ENCODE data around the gene ARHGAP24. TPM values are rescaled to one million over a fixed set of nuclear protein-coding genes. Genes with fewer than 3 reads are reported as not detected.
"Not testable (repeated sequence)": the region's sequence is repeated elsewhere in the genome, so short reads cannot be mapped to it uniquely, and the experiment has no call there.

ARHGAP24 gene
- total and polyA plus RNA-seq, 2 of the 13 experiments (the other 11 are each of a cell fraction or from before 2014, with no cell fraction given) = 0.07 to 0.55 TPM

- no peaks in the 10 kb centered on the region for H3K9me3 ChIP-seq (ENCODE audit: low read length)
- ChIA-PET POLR2A (no interaction called here), CTCF (ENCODE audit: low intra/inter-chr PET ratio, low total read pairs) (no interaction called here)
- H3K9ac ChIP-seq (ENCODE audit: insufficient read depth, low read depth, low read length) = no peak overlapping the region
- intact Hi-C loops (cut with micrococcal nuclease; ENCODE audit: unreplicated experiment) = no loop called here
- no peaks in the 10 kb centered on the region for H3K36me3 ChIP-seq (replicated peaks in 1 of 2; ENCODE audit: control insufficient read depth in 1 of 2, insufficient read depth in 2 of 2, low read length in 2 of 2)
- H3K4me3 ChIP-seq (replicated peaks in 1 of 3; ENCODE audit: insufficient read depth in 1 of 3, low read depth in 2 of 3, low read length in 3 of 3) = no peak overlapping the region
- H3K4me1 ChIP-seq (ENCODE audit: insufficient read depth, low read length) = no peaks in the 10 kb centered on the region
- H3K27ac ChIP-seq (ENCODE audit: extremely low read length, insufficient read depth, low read length) = no peak overlapping the region
- H4K20me1 ChIP-seq (ENCODE audit: insufficient read depth, low read length) = no peaks in the 10 kb centered on the region
- no peak for FAIRE-seq
- no peaks in the 10 kb centered on the region for H3K79me2 ChIP-seq (ENCODE audit: insufficient read depth, low read length)
- no TSS peak for BruUV-seq (replicated peaks)
- no peak overlapping the region for H3K4me2 ChIP-seq (ENCODE audit: low read depth, low read length)
- no peak for DNase-seq (ENCODE audit: low spot score)
- ATAC-seq = no peak
- H2AFZ ChIP-seq (ENCODE audit: low read length) = no peak overlapping the region
- H3K27me3 ChIP-seq (ENCODE audit: control insufficient read depth in 1 of 2, insufficient read depth in 2 of 2, low read length in 2 of 2) = no peaks in the 10 kb centered on the region
- in situ Hi-C loops (cut with HindIII; ENCODE audit: extremely low pct_ligation_motif_present, low pct_unique_long_range_greater_than_20kb) = no loop called here
- 6% methylated on average over 1 of the region's 1 CpG for WGBS (ENCODE audit: low lambda C conversion rate)
- TF ChIP-seq DNMT1 (CRISPR knock-in tag; IDR thresholded peaks at IDR 0.05) = no peak
Measured at GRCh38 chr4:86019362-86019761, 544.4 kb downstream of the ARHGAP24 start.

GRCh38 chr4:86019906-86020305 is 545.0 kb downstream of the ARHGAP24 start:
- ChIA-PET POLR2A (no interaction called here), CTCF (ENCODE audit: low intra/inter-chr PET ratio, low total read pairs) (no interaction called here)
- no peak overlapping the region for H3K4me3 ChIP-seq (replicated peaks in 1 of 3; ENCODE audit: insufficient read depth in 1 of 3, low read depth in 2 of 3, low read length in 3 of 3)
- H3K27me3 ChIP-seq (ENCODE audit: control insufficient read depth in 1 of 2, insufficient read depth in 2 of 2, low read length in 2 of 2) = no peaks in the 10 kb centered on the region
- DNase-seq (ENCODE audit: low spot score) (no peak), ATAC-seq (no peak), FAIRE-seq (no peak)
- no peaks in the 10 kb centered on the region for H3K4me1 ChIP-seq (ENCODE audit: insufficient read depth, low read length)
- in situ Hi-C loops (cut with HindIII; ENCODE audit: extremely low pct_ligation_motif_present, low pct_unique_long_range_greater_than_20kb) = no loop called here
- H3K27ac ChIP-seq (ENCODE audit: extremely low read length, insufficient read depth, low read length) = no peak overlapping the region
- no peaks in the 10 kb centered on the region for H3K79me2 ChIP-seq (ENCODE audit: insufficient read depth, low read length)
- H2AFZ ChIP-seq (ENCODE audit: low read length) = no peak overlapping the region
- H4K20me1 ChIP-seq (ENCODE audit: insufficient read depth, low read length) = no peaks in the 10 kb centered on the region
- intact Hi-C loops (cut with micrococcal nuclease; ENCODE audit: unreplicated experiment) = no loop called here
- H3K9me3 ChIP-seq (ENCODE audit: low read length) = no peaks in the 10 kb centered on the region
- H3K9ac ChIP-seq (ENCODE audit: insufficient read depth, low read depth, low read length) = no peak overlapping the region
- TF ChIP-seq ZSCAN25 (CRISPR knock-in tag; IDR thresholded peaks at IDR 0.05) = no peak
- no peak for TF ChIP-seq CREBL2 (CRISPR knock-in tag; IDR thresholded peaks at IDR 0.05; ENCODE audit: borderline replicate concordance)
- TF ChIP-seq RFXAP (CRISPR knock-in tag; IDR thresholded peaks at IDR 0.05; ENCODE audit: borderline replicate concordance) = no peak
- no peak for TF ChIP-seq ZNF44 (CRISPR knock-in tag; IDR thresholded peaks at IDR 0.05)
- no peak for TF ChIP-seq BHLHE40 (IDR thresholded peaks at IDR 0.05; ENCODE audit: low read length)
- no peak for TF ChIP-seq RNF2 (conservative IDR thresholded peaks at IDR 0.05; ENCODE audit: low read depth)
- H3K36me3 ChIP-seq (replicated peaks in 1 of 2; ENCODE audit: control insufficient read depth in 1 of 2, insufficient read depth in 2 of 2, low read length in 2 of 2) = no peaks in the 10 kb centered on the region
- no peak overlapping the region for H3K4me2 ChIP-seq (ENCODE audit: low read depth, low read length)
- no TSS peak for BruUV-seq (replicated peaks)

GRCh38 chr4:86021671-86022070 is 546.7 kb downstream of the ARHGAP24 start:
- CTCF ChIA-PET (ENCODE audit: low intra/inter-chr PET ratio, low total read pairs); DNase-seq (ENCODE audit: low spot score); H3K36me3 ChIP-seq (replicated peaks in 1 of 2; ENCODE audit: control insufficient read depth in 1 of 2, insufficient read depth in 2 of 2, low read length in 2 of 2); H3K4me1 ChIP-seq (ENCODE audit: insufficient read depth, low read length); H3K27me3 ChIP-seq (ENCODE audit: control insufficient read depth in 1 of 2, insufficient read depth in 2 of 2, low read length in 2 of 2); H3K4me2 ChIP-seq (ENCODE audit: low read depth, low read length); H3K4me3 ChIP-seq (replicated peaks in 1 of 3; ENCODE audit: insufficient read depth in 1 of 3, low read depth in 2 of 3, low read length in 3 of 3); H3K27ac ChIP-seq (ENCODE audit: extremely low read length, insufficient read depth, low read length); H2AFZ ChIP-seq (ENCODE audit: low read length); H3K9ac ChIP-seq (ENCODE audit: insufficient read depth, low read depth, low read length); POLR2A ChIA-PET; H3K79me2 ChIP-seq (ENCODE audit: insufficient read depth, low read length); ATAC-seq; BruUV-seq (replicated peaks); FAIRE-seq; H3K9me3 ChIP-seq (ENCODE audit: low read length); in situ Hi-C loops (cut with HindIII; ENCODE audit: extremely low pct_ligation_motif_present, low pct_unique_long_range_greater_than_20kb); intact Hi-C loops (cut with micrococcal nuclease; ENCODE audit: unreplicated experiment); H4K20me1 ChIP-seq (ENCODE audit: insufficient read depth, low read length): not testable (repeated sequence)
- 69% methylated on average over 17 of the region's 24 CpGs for WGBS (ENCODE audit: low lambda C conversion rate)

Measured in HepG2 (cell line).